ENCODE measurements around the gene VTI1A.
A peak's percentile ranks its signal among the peaks of the same experiment; 100 is the strongest.

The VTI1A gene

GRCh38 chr10:112424651-112425050 is 22.4 kb upstream of the VTI1A start:
- Histone ChIP-seq H3K9ac (no peak overlapping the region), H3K4me3 (no peak overlapping the region)
- no peak for TF ChIP-seq Cebpa-rat (IDR thresholded peaks at IDR 0.05)

DNA sequence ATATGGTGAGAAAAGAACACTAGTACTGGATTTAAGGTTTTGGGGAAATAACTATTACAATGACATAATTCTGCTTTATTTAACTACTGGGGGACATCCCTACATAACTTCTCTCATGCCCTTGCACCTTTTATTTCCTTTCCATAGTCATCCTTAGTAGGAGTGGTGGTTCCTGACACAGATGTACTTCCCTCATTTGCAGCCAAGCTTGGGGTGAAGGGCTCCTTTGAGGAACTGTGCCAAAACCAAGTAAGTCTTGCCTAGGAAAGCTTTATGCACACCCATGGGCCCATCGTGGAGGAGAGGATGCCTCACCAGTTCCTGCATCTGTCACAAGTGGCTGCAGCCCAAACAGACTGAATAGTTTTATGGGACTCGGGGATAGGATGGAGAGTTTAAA is 20.9 kb upstream of the VTI1A start:
- no peaks in the 10 kb centered on the region for H3K9me3 ChIP-seq
- no peak overlapping the region for H3K4me3 ChIP-seq
- no peak overlapping the region for H3K9ac ChIP-seq
- H3K4me1 ChIP-seq, result no peaks in the 10 kb centered on the region
- H3K27me3 ChIP-seq, result no peaks in the 10 kb centered on the region
- H3K36me3 ChIP-seq, result peaks cover 95% of the 10 kb centered on the region
- H3K4me2 ChIP-seq, result no peak overlapping the region
- H3K27ac ChIP-seq, result no peak overlapping the region
- TF ChIP-seq Cebpa-rat (IDR thresholded peaks at IDR 0.05), result no peak
- H4K20me1 ChIP-seq, result no peaks in the 10 kb centered on the region

More at GRCh38 chr10:112424651-112425050, 22.4 kb upstream of the VTI1A start:
- no peaks in the 10 kb centered on the region for H3K27me3 ChIP-seq
- peaks cover 92% of the 10 kb centered on the region for H3K36me3 ChIP-seq
- H3K4me2 ChIP-seq, result no peak overlapping the region
- no peaks in the 10 kb centered on the region for H3K9me3 ChIP-seq
- no peaks in the 10 kb centered on the region for H3K4me1 ChIP-seq
- H3K27ac ChIP-seq, result no peak overlapping the region
- no peaks in the 10 kb centered on the region for H4K20me1 ChIP-seq

DNA sequence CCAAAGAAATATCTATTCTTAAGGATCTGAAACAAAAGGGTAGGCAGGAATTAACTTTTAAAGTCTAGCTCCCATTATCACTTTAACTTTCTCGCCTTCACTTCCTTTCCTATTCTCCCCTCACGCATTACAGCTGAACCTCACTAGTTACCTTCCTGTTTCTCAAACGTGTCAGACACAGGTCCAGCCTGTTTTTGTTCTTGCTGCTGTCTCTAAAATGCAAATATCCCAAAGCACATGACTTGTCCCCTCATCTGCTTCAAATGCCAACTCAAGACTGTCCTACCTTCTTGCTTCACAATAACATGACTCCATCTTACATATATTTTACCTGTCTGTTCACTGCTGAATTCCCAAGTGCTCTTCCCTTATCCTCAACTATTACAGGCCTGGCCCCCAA is 17.9 kb upstream of the VTI1A start:
- no peak for TF ChIP-seq Cebpa-rat (IDR thresholded peaks at IDR 0.05)
- Histone ChIP-seq H3K4me3 (no peak overlapping the region), H3K4me1 (no peaks in the 10 kb centered on the region), H3K27ac (no peak overlapping the region), H3K9ac (no peak overlapping the region), H3K4me2 (no peak overlapping the region), H3K36me3 (peaks cover 99% of the 10 kb centered on the region), H3K9me3 (no peaks in the 10 kb centered on the region), H3K27me3 (no peaks in the 10 kb centered on the region), H4K20me1 (no peaks in the 10 kb centered on the region)

DNA sequence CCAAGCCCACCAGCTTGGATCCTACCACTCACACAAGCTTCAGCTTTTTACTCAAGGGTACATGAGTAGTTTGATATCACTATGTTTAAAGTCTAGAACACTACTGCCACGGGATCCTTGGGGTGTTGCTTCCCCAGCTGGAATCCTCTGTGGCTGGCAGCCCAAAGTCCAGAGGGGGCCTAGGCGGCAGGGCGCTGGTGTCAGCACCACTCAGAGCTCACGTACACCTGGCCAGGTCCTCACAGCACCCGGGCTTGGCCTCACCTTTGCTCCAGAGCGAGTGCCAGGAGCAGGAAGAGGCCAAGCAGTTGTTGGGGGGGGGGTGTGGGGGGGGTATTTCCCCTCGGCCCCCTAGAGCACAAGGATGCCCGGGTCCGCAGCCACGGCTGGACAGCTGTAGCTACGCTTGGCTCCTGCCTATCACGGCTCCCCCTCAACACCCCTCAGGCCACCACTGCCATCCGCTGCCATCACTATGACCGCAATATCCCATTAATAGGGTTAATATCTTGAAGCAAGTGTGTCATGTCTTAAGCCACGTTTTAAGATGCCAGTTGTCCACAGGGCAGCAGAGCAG is 17.3 kb upstream of the VTI1A start:
- TF ChIP-seq Cebpa-rat (IDR thresholded peaks at IDR 0.05), result no peak
- peaks cover 99% of the 10 kb centered on the region for H3K36me3 ChIP-seq
- no peaks in the 10 kb centered on the region for H3K27me3 ChIP-seq
- no peaks in the 10 kb centered on the region for H3K9me3 ChIP-seq
- H3K27ac ChIP-seq, result no peak overlapping the region
- H3K4me1 ChIP-seq, result no peaks in the 10 kb centered on the region
- H3K9ac ChIP-seq, result no peak overlapping the region
- H3K4me2 ChIP-seq, result no peak overlapping the region
- H4K20me1 ChIP-seq, result 0 out of 2 replicates have a peak, but pooled peaks cover 3% of the 10 kb centered on the region
- no peak overlapping the region for H3K4me3 ChIP-seq

- Histone ChIP-seq H3K4me1 (no peaks in the 10 kb centered on the region), H3K27ac (no peak overlapping the region), H3K27me3 (no peaks in the 10 kb centered on the region), H3K36me3 (peaks cover 89% of the 10 kb centered on the region), H3K4me3 (no peak overlapping the region), H3K9ac (no peak overlapping the region), H4K20me1 (0 out of 2 replicates have a peak, but pooled peaks cover 5% of the 10 kb centered on the region), H3K9me3 (no peaks in the 10 kb centered on the region), H3K4me2 (no peak overlapping the region)
- TF ChIP-seq Cebpa-rat (IDR thresholded peaks at IDR 0.05), result no peak
Measured at GRCh38 chr10:112433136-112433535, 13.9 kb upstream of the VTI1A start.

DNA sequence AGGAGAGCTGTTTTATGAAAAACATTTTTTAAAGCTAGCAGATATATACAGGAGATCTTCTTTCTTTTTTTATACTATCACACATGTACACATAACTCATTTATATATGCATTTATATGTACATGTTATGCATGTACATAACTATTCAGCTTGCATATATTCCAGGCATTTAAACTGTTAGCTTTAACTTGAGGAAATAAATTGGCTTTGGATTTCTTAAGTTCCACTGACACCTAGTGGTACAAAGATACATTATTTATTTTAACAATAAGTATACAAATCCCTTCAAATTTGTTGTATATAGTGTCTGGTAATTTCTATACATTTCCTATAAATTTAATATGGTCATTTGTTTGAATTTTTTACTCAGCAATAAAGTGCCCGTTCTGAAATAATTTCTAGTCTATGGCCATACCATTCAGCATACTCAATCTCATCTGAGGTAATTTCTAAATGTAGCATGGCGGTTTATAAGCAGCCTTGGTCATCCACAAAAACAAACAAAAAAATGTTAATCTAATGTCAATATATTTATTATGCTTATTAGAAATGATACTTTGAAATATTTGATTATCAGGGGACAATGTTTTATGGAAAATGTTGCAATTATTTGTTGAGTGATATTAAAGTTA is 11.9 kb upstream of the VTI1A start:
- H3K4me1 ChIP-seq, result no peaks in the 10 kb centered on the region
- peaks cover 82% of the 10 kb centered on the region for H3K36me3 ChIP-seq
- no peak overlapping the region for H3K4me3 ChIP-seq
- no peaks in the 10 kb centered on the region for H3K27me3 ChIP-seq
- 0 out of 2 replicates have a peak, but pooled peaks cover 5% of the 10 kb centered on the region for H4K20me1 ChIP-seq
- no peak for TF ChIP-seq Cebpa-rat (IDR thresholded peaks at IDR 0.05)
- H3K9me3 ChIP-seq, result no peaks in the 10 kb centered on the region
- H3K9ac ChIP-seq, result no peak overlapping the region
- H3K27ac ChIP-seq, result no peak overlapping the region
- H3K4me2 ChIP-seq, result no peak overlapping the region

DNA sequence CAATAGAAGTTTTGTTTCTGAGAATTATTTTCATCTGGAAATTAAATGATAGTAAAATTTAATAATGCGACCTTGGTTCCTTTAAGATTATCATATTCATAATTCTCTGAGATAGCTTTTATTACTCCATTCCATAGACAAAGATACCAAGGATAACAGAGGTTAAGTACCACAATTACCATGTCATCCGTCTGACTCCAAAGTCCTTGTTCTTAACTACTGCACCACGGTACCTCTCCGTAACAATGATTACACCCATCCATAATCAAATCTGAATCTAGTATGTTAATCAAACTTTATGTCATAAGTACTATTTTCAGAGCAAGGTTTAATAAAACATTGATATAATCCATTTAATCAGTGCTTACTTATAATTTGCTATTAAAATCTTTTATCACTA is 8.7 kb upstream of the VTI1A start:
- peaks cover 77% of the 10 kb centered on the region for H3K36me3 ChIP-seq
- TF ChIP-seq Cebpa-rat (IDR thresholded peaks at IDR 0.05), result no peak

DNA sequence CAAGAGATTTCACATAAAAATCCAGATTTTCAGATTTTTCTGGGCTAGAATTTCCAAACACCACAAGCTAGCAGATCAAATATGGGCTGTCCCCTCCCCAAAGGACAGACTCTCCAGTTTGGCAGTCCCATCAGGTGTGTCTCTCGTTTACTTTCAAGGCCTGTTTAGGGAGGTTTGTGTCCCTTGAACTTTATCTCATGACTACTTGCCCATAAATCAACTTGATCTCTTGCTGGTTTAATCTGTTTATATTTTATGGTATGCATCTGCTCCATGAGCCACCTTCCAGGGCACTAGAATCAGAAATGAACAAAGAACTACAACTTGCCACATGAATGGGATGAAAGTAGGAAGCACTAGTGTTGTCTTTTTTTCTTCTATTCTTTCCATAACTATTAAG is 5.5 kb upstream of the VTI1A start:
- peaks cover 73% of the 10 kb centered on the region for H3K36me3 ChIP-seq
- no peak overlapping the region for H3K4me3 ChIP-seq
- no peaks in the 10 kb centered on the region for H3K27me3 ChIP-seq
- TF ChIP-seq Cebpa-rat (IDR thresholded peaks at IDR 0.05), result no peak
- H4K20me1 ChIP-seq, result no peaks in the 10 kb centered on the region
- no peak overlapping the region for H3K27ac ChIP-seq
- no peak overlapping the region for H3K4me2 ChIP-seq
- H3K9ac ChIP-seq, result no peak overlapping the region
- peaks cover 18% of the 10 kb centered on the region for H3K4me1 ChIP-seq
- H3K9me3 ChIP-seq, result no peaks in the 10 kb centered on the region

More for the DNA sequence above, 8.7 kb upstream of the VTI1A start:
- 0 out of 2 replicates have a peak, but pooled peaks cover 5% of the 10 kb centered on the region for H4K20me1 ChIP-seq
- no peaks in the 10 kb centered on the region for H3K9me3 ChIP-seq
- H3K27ac ChIP-seq, result no peak overlapping the region
- no peak overlapping the region for H3K9ac ChIP-seq
- no peak overlapping the region for H3K4me3 ChIP-seq
- H3K4me1 ChIP-seq, result 0 out of 2 replicates have a peak, but pooled peaks cover 5% of the 10 kb centered on the region
- no peaks in the 10 kb centered on the region for H3K27me3 ChIP-seq
- H3K4me2 ChIP-seq, result no peak overlapping the region

DNA sequence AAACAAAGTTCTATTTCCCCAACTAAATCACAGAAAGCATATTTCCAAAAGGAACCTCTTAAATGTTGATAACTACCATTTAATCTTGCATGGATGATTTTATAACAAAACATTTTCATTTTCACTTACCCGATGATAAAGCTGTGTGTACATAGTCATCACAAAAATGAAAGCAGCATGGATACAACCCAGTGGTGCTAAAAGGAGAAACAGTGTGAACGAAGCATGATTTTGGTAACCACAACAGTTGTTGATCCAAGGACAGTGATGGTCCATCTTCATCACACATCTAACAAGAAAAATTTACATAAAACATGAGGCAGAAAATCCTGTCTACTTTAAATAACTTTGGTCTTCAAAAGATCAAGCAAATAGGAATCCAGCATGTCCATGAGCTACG is 5.0 kb upstream of the VTI1A start:
- peaks cover 69% of the 10 kb centered on the region for H3K36me3 ChIP-seq
- peaks cover 18% of the 10 kb centered on the region for H3K4me1 ChIP-seq
- no peaks in the 10 kb centered on the region for H3K9me3 ChIP-seq
- no peaks in the 10 kb centered on the region for H3K27me3 ChIP-seq
- no peak overlapping the region for H3K4me2 ChIP-seq
- no peaks in the 10 kb centered on the region for H4K20me1 ChIP-seq
- H3K27ac ChIP-seq, result no peak overlapping the region
- TF ChIP-seq Cebpa-rat (IDR thresholded peaks at IDR 0.05), result no peak
- no peak overlapping the region for H3K4me3 ChIP-seq
- no peak overlapping the region for H3K9ac ChIP-seq

DNA sequence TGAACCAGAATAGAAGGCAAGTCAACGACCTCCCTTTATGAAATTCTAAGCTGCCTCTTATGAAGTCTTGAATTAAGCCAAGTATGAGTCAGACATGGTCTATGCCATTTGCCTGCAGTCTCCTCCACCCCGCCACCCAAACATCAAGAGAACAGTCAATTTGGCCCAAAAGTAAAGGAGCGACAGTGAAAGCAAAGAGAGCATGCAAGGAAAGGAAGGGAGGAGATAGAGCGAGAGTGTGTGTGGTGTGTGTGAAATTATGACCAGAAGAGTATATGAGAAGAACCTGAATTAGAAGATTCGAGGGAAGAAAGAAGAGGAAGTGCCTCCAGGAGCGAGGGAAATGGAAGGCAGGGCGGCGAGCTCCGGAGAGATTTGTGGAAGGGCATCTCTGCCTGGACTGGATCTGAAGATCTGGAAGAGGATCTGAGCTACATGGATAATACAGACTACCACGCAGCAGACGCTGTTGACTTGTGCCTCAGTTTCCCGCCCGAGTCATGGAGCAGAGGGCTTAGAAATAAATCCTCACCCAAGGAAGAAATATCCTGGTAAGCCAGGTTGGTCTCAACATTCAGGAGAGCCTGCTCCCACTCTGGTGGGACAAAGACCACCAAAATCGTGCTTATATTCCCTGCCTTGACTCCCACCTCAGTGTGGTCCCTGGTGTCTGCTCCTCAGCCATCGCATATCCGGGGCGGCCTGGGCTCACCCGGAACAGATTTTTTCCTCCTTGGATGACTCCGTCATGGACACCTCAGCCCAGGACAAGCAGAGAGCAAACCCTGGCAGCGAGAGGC is 760 bp upstream of the VTI1A start:
- Histone ChIP-seq H3K9ac (peak overlapping the region; percentile 93), H3K4me1 (peaks cover 38% of the 10 kb centered on the region), H3K4me3 (peak overlapping the region; percentile 96), H3K4me2 (peak overlapping the region; percentile 94), H3K9me3 (no peaks in the 10 kb centered on the region), H3K27me3 (no peaks in the 10 kb centered on the region), H4K20me1 (peaks cover 31% of the 10 kb centered on the region; the same call in 1 of the 2 replicates), H3K27ac (peak overlapping the region; percentile 96), H3K36me3 (peaks cover 52% of the 10 kb centered on the region)
- TF ChIP-seq Cebpa-rat (IDR thresholded peaks at IDR 0.05), result no peak
